HCT116 (cell line): ENCODE measurements around the gene GLMN. TPM values are rescaled to one million over a fixed set of nuclear protein-coding genes. Genes with fewer than 3 reads are reported as not detected.

Experiments
- ATAC-seq: fragments of 200-7000 bp; cut with Tn5 transposase; 2 replicates; pipeline ENCODE4 v1.9.1; 2020; ENCODE audit warnings: mild to moderate bottlenecking, moderate library complexity
- BruUV-seq: library from RNA; stranded (reverse); fragments of 400-500 nt; replicated peaks from 2 replicates; lab custom pipeline; 2021; lab: Mats Ljungman, UMichigan
- CTCF ChIA-PET: fragments of 300-600 bp; sonication (Branson Sonifier 250); formaldehyde crosslinking; loops from one replicate; lab custom pipeline; 2021; ENCODE audit warnings: antibody characterized with exemption; lab: Charles Lee
- POLR2A ChIA-PET: fragments of 300-600, 350-600 bp; sonication (Branson Sonifier 250); formaldehyde crosslinking; loops from one replicate; lab custom pipeline; 2021; ENCODE audit warnings: antibody characterized with exemption; lab: Charles Lee
- RAD21 ChIA-PET, 2 experiments: fragments of 300-600 bp; sonication (Branson Sonifier 250); formaldehyde crosslinking; loops; one replicate each; lab custom pipeline; 2023; ENCODE audit warnings: low total read pairs in 2 of 2; ENCODE audit not compliant: uncharacterized antibody in 2 of 2, unreplicated experiment in 2 of 2, low non-redundant PET in 1 of 2; lab: Charles Lee
- DNase-seq: peaks from one replicate; pipeline ENCODE4 v3.0.0-alpha.2; 2010; ENCODE audit warnings: low read depth, low spot score
- H2AFZ ChIP-seq: fragments of 200-600 bp; shearing (Covaris generic), sonication (generic); 2 replicates; pipeline ENCODE4 v1.6.1; 2017; ENCODE audit warnings: low read depth, mixed run types, mixed read lengths, antibody characterized with exemption, low read length; ENCODE audit not compliant: poor library complexity, severe bottlenecking
- H3K27ac ChIP-seq: 2 replicates; pipeline ENCODE4 v1.5.1; 2012; ENCODE audit warnings: low read depth, low read length
- H3K27me3 ChIP-seq: fragments of 200-600 bp; sonication (generic); 2 replicates; pipeline ENCODE4 v1.6.1; 2016; ENCODE audit warnings: mixed run types, low read length, mixed read lengths; ENCODE audit not compliant: insufficient read depth
- H3K36me3 ChIP-seq, 2 experiments: fragments of 200-500 bp in 1 of 2; fragments of 200-600 bp in 1 of 2; sonication (Bioruptor generic) in 1 of 2; sonication (generic) in 1 of 2; 2 replicates each; pipeline versions ENCODE4 v1.5.1 to v1.6.1; 2014 to 2016; ENCODE audit warnings: low read length in 2 of 2, inconsistent platforms in 1 of 2, mixed read lengths in 1 of 2, mixed run types in 1 of 2; ENCODE audit not compliant: insufficient read depth in 2 of 2, control insufficient read depth in 1 of 2
- H3K4me1 ChIP-seq, 2 experiments: fragments of 200-600 bp in 1 of 2; sonication (generic) in 1 of 2; 2 replicates each; pipeline versions ENCODE4 v1.5.1 to v1.6.1; 2012 to 2017; ENCODE audit warnings: low read length in 2 of 2, inconsistent platforms in 1 of 2, mild to moderate bottlenecking in 1 of 2, mixed read lengths in 1 of 2, mixed run types in 1 of 2, moderate library complexity in 1 of 2; ENCODE audit not compliant: insufficient read depth in 2 of 2, control insufficient read depth in 1 of 2
- H3K4me2 ChIP-seq: fragments of 200-600 bp; sonication (generic); 2 replicates; pipeline ENCODE4 v1.6.1; 2017; ENCODE audit warnings: mixed run types, low read length, mixed read lengths
- H3K4me3 ChIP-seq, 2 experiments: fragments of 200-600 bp in 1 of 2; sonication (generic) in 1 of 2; replicated peaks in 1 of 2; 2 replicates each; pipeline ENCODE4 v1.5.1; 2011 to 2016; ENCODE audit warnings: low read length in 2 of 2, control low read depth in 1 of 2, low read depth in 1 of 2, mild to moderate bottlenecking in 1 of 2, mixed read lengths in 1 of 2, mixed run types in 1 of 2
- H3K79me2 ChIP-seq: fragments of 200-600 bp; sonication (generic); 2 replicates; pipeline ENCODE4 v1.6.1; 2017; ENCODE audit warnings: mild to moderate bottlenecking, mixed run types, low read length, moderate library complexity, mixed read lengths; ENCODE audit not compliant: insufficient read depth
- H3K9ac ChIP-seq: fragments of 200-600 bp; sonication (generic); 2 replicates; pipeline ENCODE4 v1.6.1; 2016; ENCODE audit warnings: low read length, mixed read lengths
- H3K9me2 ChIP-seq: fragments of 200-600 bp; sonication (generic), shearing (Covaris generic); 2 replicates; pipeline ENCODE4 v1.6.1; 2017; ENCODE audit warnings: mixed run types, mild to moderate bottlenecking, moderate library complexity; ENCODE audit not compliant: insufficient read depth
- H3K9me3 ChIP-seq, 2 experiments: fragments of 200-500 bp in 1 of 2; fragments of 200-600 bp in 1 of 2; sonication (Bioruptor generic) in 1 of 2; sonication (generic) in 1 of 2; 2 replicates each; pipeline ENCODE4 v1.6.1; 2014 to 2017; ENCODE audit warnings: low read length in 2 of 2, mixed read lengths in 2 of 2, inconsistent platforms in 1 of 2, low read depth in 1 of 2, mild to moderate bottlenecking in 1 of 2, mixed run types in 1 of 2, moderate library complexity in 1 of 2; ENCODE audit not compliant: control insufficient read depth in 1 of 2, insufficient read depth in 1 of 2
- H4K20me1 ChIP-seq: fragments of 200-600 bp; sonication (generic), shearing (Covaris generic); 2 replicates; pipeline ENCODE4 v1.6.1; 2017; ENCODE audit warnings: mixed run types, mild to moderate bottlenecking, moderate library complexity; ENCODE audit not compliant: insufficient read depth
- ATF3 ChIP-seq: IDR thresholded peaks from 2 replicates; pipeline ENCODE4 v1.6.1; 2012
- CBX3 ChIP-seq: IDR thresholded peaks from 2 replicates; pipeline ENCODE4 v1.6.1; 2012; ENCODE audit warnings: low read depth
- CEBPB ChIP-seq: IDR thresholded peaks from 2 replicates; pipeline ENCODE4 v1.6.1; 2012; ENCODE audit warnings: low read depth
- CTCF ChIP-seq, 3 experiments: fragments of 200-600 bp in 1 of 3; sonication (generic) in 1 of 3; IDR thresholded peaks in 2 of 3; conservative IDR thresholded peaks in 1 of 3; 2 replicates each; pipeline ENCODE4 v1.5.1; 2012 to 2017; ENCODE audit warnings: low read depth in 2 of 3, low read length in 2 of 3, antibody characterized with exemption in 1 of 3, borderline replicate concordance in 1 of 3, control low read depth in 1 of 3, mild to moderate bottlenecking in 1 of 3, mixed read lengths in 1 of 3, mixed run types in 1 of 3, moderate library complexity in 1 of 3; ENCODE audit not compliant: insufficient read depth in 1 of 3
- EGR1 ChIP-seq: IDR thresholded peaks from 2 replicates; pipeline ENCODE4 v1.6.1; 2012; ENCODE audit warnings: low read depth
- EZH2phosphoT487 ChIP-seq: fragments of 200-600 bp; IDR thresholded peaks from 2 replicates; pipeline ENCODE4 v1.6.1; 2018; ENCODE audit warnings: antibody characterized with exemption, borderline replicate concordance
- FOSL1 ChIP-seq: IDR thresholded peaks from 2 replicates; pipeline ENCODE4 v1.6.1; 2012; ENCODE audit warnings: low read depth
- JUND ChIP-seq: IDR thresholded peaks from 2 replicates; pipeline ENCODE4 v1.6.1; 2012
- MAX ChIP-seq: IDR thresholded peaks from 2 replicates; pipeline ENCODE4 v1.6.1; 2012
- POLR2A ChIP-seq: IDR thresholded peaks from 2 replicates; pipeline ENCODE4 v1.7.0; 2011; ENCODE audit warnings: borderline replicate concordance; ENCODE audit not compliant: insufficient read depth, insufficient read length; ENCODE audit errors: extremely low read depth
- POLR2AphosphoS5 ChIP-seq: IDR thresholded peaks from 2 replicates; pipeline ENCODE4 v1.6.1; 2011; ENCODE audit warnings: mild to moderate bottlenecking, low read depth, low read length, moderate library complexity
- SIN3A ChIP-seq: IDR thresholded peaks from 2 replicates; pipeline ENCODE4 v1.6.1; 2012; ENCODE audit warnings: low read depth
- ZBTB33 ChIP-seq: IDR thresholded peaks from 2 replicates; pipeline ENCODE4 v1.6.1; 2011; ENCODE audit warnings: mild to moderate bottlenecking, low read length, moderate library complexity; ENCODE audit not compliant: insufficient replicate concordance; ENCODE audit errors: extremely low read depth
- intact Hi-C: fragments of 100-400 bp; cut with micrococcal nuclease; formaldehyde crosslinking; loops from 2 replicates; pipeline ENCODE4 v1.10.0; 2022
- total RNA-seq: library from RNA; stranded (reverse); gene quantifications from one replicate; pipeline ENCODE4 v1.2.1, GENCODE V29; 2021; ENCODE audit not compliant: unreplicated experiment

Gene GLMN
- total RNA-seq, 1 experiment from 2014 or later = 10.9 TPM

GRCh38 chr1:92210701-92211100 lies 88.1 kb downstream of the GLMN start:
- ChIA-PET RAD21 (no interaction called here), POLR2A (no interaction called here), CTCF (no interaction called here)
- H3K79me2 ChIP-seq = no peaks in the 10 kb centered on the region
- H3K9me2 ChIP-seq = no peaks in the 10 kb centered on the region
- no peak overlapping the region for H3K9ac ChIP-seq
- H4K20me1 ChIP-seq = no peaks in the 10 kb centered on the region
- BruUV-seq = no TSS peak
- ATAC-seq (no peak), DNase-seq (no peak)
- H3K27ac ChIP-seq = no peak overlapping the region
- H3K27me3 ChIP-seq = no peaks in the 10 kb centered on the region
- intact Hi-C loops = no loop called here
- H3K36me3 ChIP-seq = no peaks in the 10 kb centered on the region
- no peak overlapping the region for H2AFZ ChIP-seq
- TF ChIP-seq POLR2AphosphoS5 (no peak), EZH2phosphoT487 (no peak), EGR1 (no peak), SIN3A (no peak), CEBPB (no peak), FOSL1 (no peak), ATF3 (no peak), CTCF (IDR thresholded peaks at IDR 0.05 in 2 of 3, conservative IDR thresholded peaks at IDR 0.05 in 1 of 3; ENCODE audit: borderline replicate concordance in 1 of 3, insufficient read depth in 1 of 3, low read depth in 2 of 3, low read length in 2 of 3) (no peak), CBX3 (no peak), ZBTB33 (no peak), MAX (no peak), POLR2A (no peak), JUND (no peak)
- no peaks in the 10 kb centered on the region for H3K9me3 ChIP-seq
- no peak overlapping the region for H3K4me3 ChIP-seq
- H3K4me2 ChIP-seq = no peak overlapping the region
- no peaks in the 10 kb centered on the region for H3K4me1 ChIP-seq
